Astrocyte of the cerebellum (primary cell): Measurements from ENCODE around the gene TTLL12.
A peak's percentile ranks its signal among the peaks of the same experiment; 100 is the strongest.

Source experiments
- DNase-seq: peaks from one replicate; pipeline ENCODE4 v3.0.0-alpha.2; 2011; ENCODE audit warnings: low read depth
- H3K4me3 ChIP-seq: 2 replicates; pipeline ENCODE4 v1.5.1; 2011; ENCODE audit warnings: mild to moderate bottlenecking, low read depth, low read length, moderate library complexity
- CTCF ChIP-seq: IDR thresholded peaks from 2 replicates; pipeline ENCODE4 v1.5.1; 2012; ENCODE audit warnings: low read length, low read depth, moderate library complexity, mild to moderate bottlenecking; ENCODE audit errors: missing control alignments
- in situ Hi-C: cut with HindIII; loops from 2 replicates; pipeline ENCODE4 v1.10.0; 2017; ENCODE audit warnings: low sequenced_read_pairs

The TTLL12 gene

GRCh38 chr22:43144949-43145348 is 42.0 kb downstream of the TTLL12 start:
- TF ChIP-seq CTCF, result no peak
- in situ Hi-C loops, result no loop called here
- H3K4me3 ChIP-seq, result no peak overlapping the region

GRCh38 chr22:43142880-43143562 is 43.9 kb downstream of the TTLL12 start, which contains the start of gene MCAT:
MCAT (minus strand) TSS chr22:43143398; CDS start chr22:43143348, 50 bp downstream.
- in situ Hi-C loops, result no loop called here
- no peak for TF ChIP-seq CTCF
- H3K4me3 ChIP-seq, result peak within 1 kb of the TSS; percentile 92
- DNase-seq, result peak; percentile 24

More at GRCh38 chr22:43144949-43145348, 42.0 kb downstream of the TTLL12 start:
- no peak for DNase-seq

- H3K4me3 ChIP-seq, result no peak overlapping the region
- no peak for DNase-seq
- TF ChIP-seq CTCF, result no peak
- in situ Hi-C loops, result no loop called here
Observed at GRCh38 chr22:43136801-43137200, 50.1 kb downstream of the TTLL12 start.

GRCh38 chr22:43136255-43136654 is 50.7 kb downstream of the TTLL12 start:
- no peak for DNase-seq
- peak; percentile 72 for TF ChIP-seq CTCF
- in situ Hi-C loops, result no loop called here
- H3K4me3 ChIP-seq, result no peak overlapping the region

- no peak for TF ChIP-seq CTCF
- no peak overlapping the region for H3K4me3 ChIP-seq
Observed at GRCh38 chr22:43135565-43135964, 51.4 kb downstream of the TTLL12 start.

GRCh38 chr22:43134553-43134952 is 52.4 kb downstream of the TTLL12 start:
- no peak overlapping the region for H3K4me3 ChIP-seq
- in situ Hi-C loops, result no loop called here
- no peak for TF ChIP-seq CTCF
- no peak for DNase-seq

More at GRCh38 chr22:43135565-43135964, 51.4 kb downstream of the TTLL12 start:
- DNase-seq, result no peak
- in situ Hi-C loops, result no loop called here

- no peak overlapping the region for H3K4me3 ChIP-seq
- in situ Hi-C loops, result no loop called here
- TF ChIP-seq CTCF, result no peak
- DNase-seq, result no peak
Observed at GRCh38 chr22:43133401-43133800, 53.5 kb downstream of the TTLL12 start.
